ENCODE data around the gene KRT27. TPM values are rescaled to one million over a fixed set of nuclear protein-coding genes. Genes with fewer than 3 reads are reported as not detected.

Gene KRT27
- total RNA-seq, 1 donor from 2014 or later, result not detected

DNA sequence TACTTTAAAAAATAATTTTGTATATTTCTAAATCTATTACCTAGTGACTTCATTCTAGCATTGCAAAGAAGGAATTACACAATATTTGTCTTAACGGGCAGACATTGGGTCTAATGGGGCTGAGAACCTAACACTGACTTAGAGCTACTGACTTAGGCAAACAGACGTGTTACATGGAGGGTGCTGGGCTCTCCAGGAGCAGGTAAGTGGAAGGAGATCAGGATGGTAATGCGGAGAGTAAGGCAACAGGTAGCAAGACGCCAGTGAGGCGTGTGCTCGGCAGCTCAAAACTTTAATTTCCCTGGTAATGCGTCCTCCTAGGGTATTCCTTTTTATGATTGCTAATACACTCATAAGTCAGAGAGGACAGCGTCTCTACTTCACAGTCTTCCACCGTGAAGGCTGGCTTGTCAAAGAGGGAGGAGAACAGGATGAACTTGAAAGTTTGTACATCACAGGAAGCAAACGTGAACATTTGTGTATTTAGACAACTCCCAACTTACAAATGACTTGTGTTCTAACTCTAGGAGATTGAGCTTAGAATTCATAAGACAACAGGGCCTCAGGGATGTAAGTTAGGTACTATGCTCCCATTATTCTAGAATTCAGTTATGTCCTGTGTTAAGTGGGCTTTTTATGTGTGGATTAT lies 12.8 kb upstream of the KRT27 start:
- Mint-ChIP-seq H3K27me3 (peaks cover 27% of the 10 kb centered on the region), H3K4me3 (no peak overlapping the region), H3K27ac (peak overlapping the region; percentile 80), H3K9me3 (no peaks in the 10 kb centered on the region), H3K4me1 (ENCODE audit: unreplicated experiment) (no peaks in the 10 kb centered on the region), H3K36me3 (no peaks in the 10 kb centered on the region)
- TF ChIP-seq, protein P1, sequence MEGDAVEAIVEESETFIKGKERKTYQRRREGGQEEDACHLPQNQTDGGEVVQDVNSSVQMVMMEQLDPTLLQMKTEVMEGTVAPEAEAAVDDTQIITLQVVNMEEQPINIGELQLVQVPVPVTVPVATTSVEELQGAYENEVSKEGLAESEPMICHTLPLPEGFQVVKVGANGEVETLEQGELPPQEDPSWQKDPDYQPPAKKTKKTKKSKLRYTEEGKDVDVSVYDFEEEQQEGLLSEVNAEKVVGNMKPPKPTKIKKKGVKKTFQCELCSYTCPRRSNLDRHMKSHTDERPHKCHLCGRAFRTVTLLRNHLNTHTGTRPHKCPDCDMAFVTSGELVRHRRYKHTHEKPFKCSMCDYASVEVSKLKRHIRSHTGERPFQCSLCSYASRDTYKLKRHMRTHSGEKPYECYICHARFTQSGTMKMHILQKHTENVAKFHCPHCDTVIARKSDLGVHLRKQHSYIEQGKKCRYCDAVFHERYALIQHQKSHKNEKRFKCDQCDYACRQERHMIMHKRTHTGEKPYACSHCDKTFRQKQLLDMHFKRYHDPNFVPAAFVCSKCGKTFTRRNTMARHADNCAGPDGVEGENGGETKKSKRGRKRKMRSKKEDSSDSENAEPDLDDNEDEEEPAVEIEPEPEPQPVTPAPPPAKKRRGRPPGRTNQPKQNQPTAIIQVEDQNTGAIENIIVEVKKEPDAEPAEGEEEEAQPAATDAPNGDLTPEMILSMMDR (conservative IDR thresholded peaks at IDR 0.05), result no peak
- no peak for DNase-seq (ENCODE audit: extremely low spot score, unreplicated experiment)

DNA sequence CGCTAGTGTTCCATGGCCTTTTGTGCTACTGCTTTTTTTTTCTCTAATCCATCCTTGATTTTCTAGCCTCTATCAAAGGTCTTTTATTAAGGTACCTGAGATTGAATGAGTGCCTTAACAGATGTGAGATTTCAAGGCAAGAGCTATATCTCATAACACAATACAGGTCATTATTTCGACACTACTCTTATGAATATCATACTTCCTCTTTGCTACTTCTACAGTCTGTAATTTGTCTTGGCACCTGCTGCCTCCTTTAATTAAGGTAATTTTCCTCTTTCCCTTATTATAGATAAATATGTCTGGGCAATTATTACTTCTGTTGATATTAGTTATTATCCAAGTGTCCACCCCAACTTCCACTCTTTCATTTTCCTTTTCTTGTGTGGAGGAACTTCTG lies 12.1 kb upstream of the KRT27 start:
- TF ChIP-seq, protein P1 (conservative IDR thresholded peaks at IDR 0.05), result no peak
- H3K27me3 Mint-ChIP-seq, result peaks cover 25% of the 10 kb centered on the region
- H3K4me3 Mint-ChIP-seq, result no peak overlapping the region
- H3K4me1 Mint-ChIP-seq (ENCODE audit: unreplicated experiment), result no peaks in the 10 kb centered on the region
- H3K27ac Mint-ChIP-seq, result no peak overlapping the region
- H3K36me3 Mint-ChIP-seq, result no peaks in the 10 kb centered on the region
- H3K9me3 Mint-ChIP-seq, result no peaks in the 10 kb centered on the region
- no peak for DNase-seq (ENCODE audit: extremely low spot score, unreplicated experiment)

GRCh38 chr17:40793832-40794231 lies 11.5 kb upstream of the KRT27 start:
- DNase-seq (ENCODE audit: extremely low spot score, unreplicated experiment), result no peak
- TF ChIP-seq, protein P1 (conservative IDR thresholded peaks at IDR 0.05), result no peak
- Mint-ChIP-seq H3K4me3 (no peak overlapping the region), H3K27ac (no peak overlapping the region), H3K9me3 (no peaks in the 10 kb centered on the region), H3K4me1 (ENCODE audit: unreplicated experiment) (no peaks in the 10 kb centered on the region), H3K27me3 (peaks cover 21% of the 10 kb centered on the region), H3K36me3 (no peaks in the 10 kb centered on the region)

- Mint-ChIP-seq H3K27me3 (peaks cover 18% of the 10 kb centered on the region), H3K27ac (no peak overlapping the region), H3K36me3 (no peaks in the 10 kb centered on the region), H3K4me1 (ENCODE audit: unreplicated experiment) (no peaks in the 10 kb centered on the region), H3K9me3 (no peaks in the 10 kb centered on the region), H3K4me3 (no peak overlapping the region)
- TF ChIP-seq, protein P1 (conservative IDR thresholded peaks at IDR 0.05), result peak; percentile 76
- no peak for DNase-seq (ENCODE audit: extremely low spot score, unreplicated experiment)
These were observed 9.6 kb upstream of the KRT27 start for GRCh38 chr17:40791787-40792436.

DNA sequence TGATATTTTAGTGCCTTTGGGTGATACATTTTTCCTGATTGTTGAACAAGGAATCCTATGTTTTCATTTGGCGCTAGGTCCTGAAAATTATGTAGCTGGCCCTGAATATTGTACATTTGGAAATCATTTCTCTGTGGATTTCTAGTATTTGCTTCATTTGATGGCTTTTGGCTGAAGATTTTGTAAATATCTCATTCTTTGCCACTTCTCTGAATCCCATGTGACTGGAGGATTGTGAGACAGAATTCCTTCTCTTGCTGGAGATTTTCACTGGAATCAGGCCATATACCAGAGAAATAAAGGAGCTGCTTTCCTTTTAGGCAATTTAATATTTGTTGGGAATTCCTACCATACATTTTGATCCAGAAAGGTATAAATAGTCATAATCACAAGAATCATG lies 8.8 kb upstream of the KRT27 start:
- Mint-ChIP-seq H3K27ac (no peak overlapping the region), H3K4me3 (no peak overlapping the region), H3K9me3 (no peaks in the 10 kb centered on the region), H3K36me3 (no peaks in the 10 kb centered on the region), H3K4me1 (ENCODE audit: unreplicated experiment) (no peaks in the 10 kb centered on the region), H3K27me3 (peaks cover 14% of the 10 kb centered on the region)
- DNase-seq (ENCODE audit: extremely low spot score, unreplicated experiment), result no peak
- TF ChIP-seq, protein P1 (conservative IDR thresholded peaks at IDR 0.05), result no peak

Data from type B pancreatic cell (in vitro differentiated cells).